MM.1S (cell line): ENCODE measurements around the gene CYYR1.

Source experiments
- CTCF ChIP-seq: fragments of 300-600 bp; sonication (generic); IDR thresholded peaks from 2 replicates; pipeline ENCODE4 v1.5.1; 2016; ENCODE audit warnings: antibody characterized with exemption, low read length, mixed read lengths
- EZH2 ChIP-seq: fragments of 300-600 bp; sonication (generic); optimal IDR thresholded peaks from 2 replicates; pipeline ENCODE3; 2017; ENCODE audit warnings: low read depth, mild to moderate bottlenecking, antibody characterized with exemption, low read length, mixed read lengths
- EZH2phosphoT487 ChIP-seq: fragments of 300-600 bp; sonication (generic); IDR thresholded peaks from 2 replicates; pipeline ENCODE4 v1.6.1; 2018; ENCODE audit warnings: antibody characterized with exemption, low read length

DNA sequence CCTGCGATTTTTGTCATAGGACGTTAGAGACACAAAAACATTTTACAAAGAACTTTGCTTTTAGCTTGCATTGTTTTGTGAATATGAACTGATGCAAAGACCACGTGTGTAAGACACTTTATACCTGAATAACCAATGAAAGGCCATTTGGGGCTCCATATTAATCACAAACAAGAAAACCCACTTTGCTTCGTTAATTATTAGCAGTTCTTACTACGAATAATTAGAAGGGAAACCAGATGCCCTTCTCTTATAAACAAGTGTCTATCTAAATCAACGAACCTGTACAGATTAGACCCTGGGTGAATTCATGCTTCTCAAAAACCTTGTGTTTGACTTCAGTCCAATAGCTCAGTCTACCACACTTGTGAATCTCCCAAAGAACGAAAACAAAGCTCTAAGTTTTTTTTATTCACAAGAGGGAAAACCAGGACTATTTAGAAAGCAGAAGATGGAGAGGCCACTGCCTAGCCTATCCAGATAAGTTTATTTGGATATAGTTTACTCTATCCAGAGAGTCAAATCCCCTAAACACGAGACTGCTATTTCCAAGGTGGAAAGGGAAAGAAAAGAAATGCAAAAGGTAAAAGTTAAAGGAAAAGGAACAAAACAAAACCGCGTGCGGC lies 897 bp downstream of the CYYR1 start:
- no peak for TF ChIP-seq CTCF
- no peak for TF ChIP-seq EZH2
- TF ChIP-seq EZH2phosphoT487 = no peak
